ENCODE data around the gene OVOL2. TPM values are rescaled to one million over a fixed set of nuclear protein-coding genes. Genes with fewer than 3 reads are reported as not detected.
A peak's percentile ranks its signal among the peaks of the same experiment; 100 is the strongest.

OVOL2 gene
- total and polyA plus RNA-seq, 2 experiments from 2014 or later = 11.2 to 11.5 TPM

- Histone ChIP-seq H2AFZ (no peak overlapping the region), H3F3A (replicated peaks; ENCODE audit: low read depth) (no peaks in the 10 kb centered on the region), H3K27me3 (ENCODE audit: insufficient read depth) (no peaks in the 10 kb centered on the region), H4K20me1 (replicated peaks; ENCODE audit: insufficient read depth) (no peaks in the 10 kb centered on the region), H3K4me2 (no peak overlapping the region), H3K79me2 (replicated peaks; ENCODE audit: insufficient read depth) (no peaks in the 10 kb centered on the region), H3K36me3 (ENCODE audit: insufficient read depth) (no peaks in the 10 kb centered on the region), H3K4me3 (no peak overlapping the region), H3K9me2 (ENCODE audit: insufficient read depth) (no peaks in the 10 kb centered on the region), H3K4me1 (ENCODE audit: insufficient read depth) (no peaks in the 10 kb centered on the region), H3K27ac (ENCODE audit: low read depth) (no peak overlapping the region)
- H3K9me3 Mint-ChIP-seq = peaks cover 2% of the 10 kb centered on the region
- no peak for DNase-seq (ENCODE audit: low spot score)
- ATAC-seq = peak; percentile 21; the same call in 2 of the 3 replicates
- H3K36me3 Mint-ChIP-seq (ENCODE audit: low read depth) = peaks cover 6% of the 10 kb centered on the region
- H3K4me3 Mint-ChIP-seq = no peak overlapping the region
- H3K27me3 Mint-ChIP-seq (ENCODE audit: insufficient read depth, low read depth, poor library complexity) = no peaks in the 10 kb centered on the region
- H3K4me1 Mint-ChIP-seq = peaks cover 15% of the 10 kb centered on the region; the same call in 2 of the 3 replicates
- H3K27ac Mint-ChIP-seq = no peak overlapping the region; the same call in 1 of the 2 replicates
- no peak for TF ChIP-seq ZNF331 (CRISPR knock-in tag; IDR thresholded peaks at IDR 0.05; ENCODE audit: low read depth)
- TF ChIP-seq NANOG (IDR thresholded peaks at IDR 0.05; ENCODE audit: borderline replicate concordance) = no peak
- no peak for TF ChIP-seq POLR2AphosphoS5 (IDR thresholded peaks at IDR 0.05; ENCODE audit: low read depth)
- no peak for TF ChIP-seq REST (IDR thresholded peaks at IDR 0.05; ENCODE audit: unreplicated experiment)
- TF ChIP-seq ETS1 (IDR thresholded peaks at IDR 0.05) = no peak
- TF ChIP-seq EZH2 (IDR thresholded peaks at IDR 0.05; ENCODE audit: low read depth, unreplicated experiment) = no peak
- TF ChIP-seq CREB1 (CRISPR knock-in tag; IDR thresholded peaks at IDR 0.05; ENCODE audit: low read depth) = no peak
Observed at GRCh38 chr20:18005990-18006364, 51.7 kb downstream of the OVOL2 start.

GRCh38 chr20:18005170-18005989 is 52.3 kb downstream of the OVOL2 start:
- H3K36me3 ChIP-seq (ENCODE audit: insufficient read depth) = no peaks in the 10 kb centered on the region
- DNase-seq (ENCODE audit: low spot score) (no peak), ATAC-seq (peak; percentile 66)
- H3K27me3 ChIP-seq (ENCODE audit: insufficient read depth) = no peaks in the 10 kb centered on the region
- no peaks in the 10 kb centered on the region for H3K4me1 ChIP-seq (ENCODE audit: insufficient read depth)
- H3K79me2 ChIP-seq (replicated peaks; ENCODE audit: insufficient read depth) = no peaks in the 10 kb centered on the region
- no peaks in the 10 kb centered on the region for H3K9me2 ChIP-seq (ENCODE audit: insufficient read depth)
- no peaks in the 10 kb centered on the region for H4K20me1 ChIP-seq (replicated peaks; ENCODE audit: insufficient read depth)
- no peak overlapping the region for H3K4me2 ChIP-seq
- H3K27ac Mint-ChIP-seq = 0 out of 2 replicates have a peak overlapping the region, but pooled peaks have one; percentile 42
- H3K4me3 ChIP-seq = no peak overlapping the region
- H3K36me3 Mint-ChIP-seq (ENCODE audit: low read depth) = peaks cover 3% of the 10 kb centered on the region; the same call in 1 of the 3 replicates
- H3K4me3 Mint-ChIP-seq = no peak overlapping the region
- H3F3A ChIP-seq (replicated peaks; ENCODE audit: low read depth) = no peaks in the 10 kb centered on the region
- H3K27ac ChIP-seq (ENCODE audit: low read depth) = no peak overlapping the region
- peaks cover 15% of the 10 kb centered on the region; the same call in 2 of the 3 replicates for H3K4me1 Mint-ChIP-seq
- H2AFZ ChIP-seq = no peak overlapping the region
- no peaks in the 10 kb centered on the region; the same call in 2 of the 3 replicates for H3K9me3 Mint-ChIP-seq
- H3K27me3 Mint-ChIP-seq (ENCODE audit: insufficient read depth, low read depth, poor library complexity) = no peaks in the 10 kb centered on the region
- TF ChIP-seq REST (IDR thresholded peaks at IDR 0.05; ENCODE audit: unreplicated experiment) (no peak), CREB1 (CRISPR knock-in tag; IDR thresholded peaks at IDR 0.05; ENCODE audit: low read depth) (no peak), STAT1 (IDR thresholded peaks at IDR 0.05; ENCODE audit: unreplicated experiment) (no peak), EZH2 (IDR thresholded peaks at IDR 0.05; ENCODE audit: low read depth, unreplicated experiment) (no peak), JUNB (IDR thresholded peaks at IDR 0.05; ENCODE audit: unreplicated experiment) (no peak), ZNF331 (CRISPR knock-in tag; IDR thresholded peaks at IDR 0.05; ENCODE audit: low read depth) (no peak), NANOG (IDR thresholded peaks at IDR 0.05; ENCODE audit: borderline replicate concordance) (no peak)
